GM20431 (cell line): ENCODE data around the gene TNFRSF1A.
"Not testable (repeated sequence)": the region's sequence is repeated elsewhere in the genome, so short reads cannot be mapped to it uniquely, and the experiment has no call there.

Experiments used
- in situ Hi-C: fragments of 300-500 bp; cut with MseI, MboI; formaldehyde crosslinking; loops from one replicate; pipeline ENCODE4 v1.15.0; 2020; ENCODE audit warnings: low sequenced_read_pairs; ENCODE audit not compliant: unreplicated experiment

The TNFRSF1A gene

DNA sequence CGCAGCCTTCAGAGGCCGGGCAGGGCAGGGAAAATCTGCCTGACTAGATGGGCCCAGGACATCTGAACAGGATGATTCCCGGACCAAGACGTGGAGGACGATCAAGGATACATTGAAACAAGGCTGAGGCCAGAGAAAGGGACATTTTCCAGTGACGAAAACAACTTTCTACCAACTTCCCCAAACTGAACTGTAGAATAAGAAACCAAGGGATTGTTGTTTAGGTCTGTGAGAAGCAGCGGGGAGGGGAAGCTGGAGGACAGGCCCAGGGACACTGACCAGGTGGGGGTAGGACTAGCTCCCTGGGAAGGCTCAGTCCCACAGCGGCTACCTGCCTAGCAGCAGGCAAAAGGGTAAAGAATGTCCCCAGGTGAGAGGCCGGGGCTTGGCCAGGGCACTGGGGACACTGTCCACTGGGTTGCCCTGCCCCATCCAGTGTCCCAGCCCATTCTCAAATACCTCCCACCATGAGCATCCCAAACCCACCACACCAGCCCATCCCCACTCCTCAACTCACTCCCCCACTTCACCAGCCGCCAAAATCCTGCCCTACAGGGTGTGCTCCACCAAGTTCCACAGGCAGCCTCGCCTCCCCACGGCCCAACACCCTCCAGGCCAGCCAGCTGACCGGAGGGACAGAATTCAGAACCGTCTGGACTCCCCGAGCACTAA lies 995 bp downstream of the TNFRSF1A start:
- in situ Hi-C loops, result no loop called here

DNA sequence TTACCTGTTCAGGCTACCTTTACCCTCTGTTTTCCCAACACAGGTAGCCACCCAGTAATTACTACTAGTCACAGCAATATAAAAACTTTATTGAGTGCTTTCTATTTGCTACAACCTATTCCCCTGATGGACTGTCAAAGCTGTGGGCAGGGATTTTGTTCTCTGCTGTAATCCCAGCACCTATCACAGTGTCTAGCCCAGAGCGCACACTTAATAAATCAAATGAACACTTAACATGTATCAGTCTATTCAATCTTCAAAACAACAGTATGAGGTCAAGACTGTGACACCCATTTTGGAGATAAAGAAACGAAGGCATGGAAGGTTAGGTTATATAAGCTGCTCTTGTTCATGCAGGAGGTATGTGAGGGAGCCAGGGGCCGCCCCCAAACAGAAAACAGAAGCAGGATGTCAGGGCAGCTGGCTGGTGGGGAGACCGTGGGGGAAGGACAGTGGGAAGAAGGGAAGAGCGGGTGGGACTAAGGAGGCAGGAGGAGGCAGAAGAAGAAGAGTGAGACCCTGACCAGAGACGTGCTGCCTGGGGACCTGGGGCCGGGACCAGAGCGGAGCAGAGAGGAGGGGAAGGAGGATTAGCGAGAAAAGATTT lies 1.7 kb downstream of the TNFRSF1A start:
- in situ Hi-C loops, result no loop called here

DNA sequence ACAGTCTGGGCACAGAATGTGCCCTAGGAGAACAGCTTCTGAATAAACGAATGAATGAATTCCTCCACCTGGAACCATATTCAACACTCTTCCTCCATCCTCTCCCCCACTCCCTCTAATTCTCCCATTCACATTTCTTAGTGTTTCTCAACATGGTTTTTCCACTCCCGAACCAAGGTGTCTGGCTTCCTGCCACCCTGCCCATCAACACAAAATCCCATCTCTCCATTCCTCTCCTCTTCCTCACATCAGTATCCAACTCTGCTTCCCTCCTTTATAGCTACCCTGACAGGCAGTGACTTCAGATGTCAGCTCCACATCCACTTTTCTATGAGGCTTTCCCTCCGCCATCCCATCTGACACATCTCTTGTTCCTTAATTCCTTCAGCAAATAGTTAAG lies 2.9 kb downstream of the TNFRSF1A start:
- in situ Hi-C loops, result no loop called here

DNA sequence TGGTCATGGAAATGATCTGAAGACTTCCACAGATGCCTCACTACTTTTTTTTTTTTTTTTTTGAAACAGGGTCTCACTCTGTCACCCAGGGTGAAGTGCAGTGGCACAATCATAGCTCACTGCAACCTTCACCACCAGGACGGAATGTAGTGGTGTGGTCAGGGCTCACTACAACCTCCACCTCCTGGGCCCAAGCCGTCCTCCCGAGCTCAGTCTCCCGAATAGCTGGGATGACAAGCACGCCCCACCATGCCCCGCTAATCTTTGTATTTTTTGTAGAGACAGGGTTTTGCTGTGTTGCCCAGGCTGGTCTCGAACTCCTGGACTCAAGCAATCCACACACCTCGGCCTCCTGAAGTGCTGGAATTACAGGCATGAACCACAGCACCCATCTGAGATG lies 3.3 kb downstream of the TNFRSF1A start:
- in situ Hi-C loops, result not testable (repeated sequence)

DNA sequence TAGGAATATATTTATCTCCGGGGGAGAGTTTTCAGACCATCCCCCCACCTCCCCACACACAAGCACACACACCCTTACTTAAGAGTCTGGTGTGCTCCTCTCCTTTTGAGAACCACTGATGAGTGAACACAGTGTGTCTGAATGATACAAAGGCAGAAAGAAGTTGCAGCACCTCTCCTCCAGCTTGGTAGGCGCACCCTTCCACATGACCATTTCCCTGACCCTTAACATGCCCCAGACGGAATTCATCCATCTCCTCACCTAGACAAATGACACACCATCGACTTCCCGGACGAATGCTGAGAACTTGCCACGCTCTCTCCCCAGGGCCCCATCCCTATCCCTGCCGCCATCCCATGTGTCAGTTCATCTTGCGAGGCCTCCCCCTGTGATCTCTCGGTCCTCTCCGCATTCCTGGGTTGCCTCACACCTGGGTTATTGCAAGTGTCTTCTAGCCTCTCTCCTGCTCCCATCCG lies 3.9 kb downstream of the TNFRSF1A start:
- in situ Hi-C loops, result no loop called here

DNA sequence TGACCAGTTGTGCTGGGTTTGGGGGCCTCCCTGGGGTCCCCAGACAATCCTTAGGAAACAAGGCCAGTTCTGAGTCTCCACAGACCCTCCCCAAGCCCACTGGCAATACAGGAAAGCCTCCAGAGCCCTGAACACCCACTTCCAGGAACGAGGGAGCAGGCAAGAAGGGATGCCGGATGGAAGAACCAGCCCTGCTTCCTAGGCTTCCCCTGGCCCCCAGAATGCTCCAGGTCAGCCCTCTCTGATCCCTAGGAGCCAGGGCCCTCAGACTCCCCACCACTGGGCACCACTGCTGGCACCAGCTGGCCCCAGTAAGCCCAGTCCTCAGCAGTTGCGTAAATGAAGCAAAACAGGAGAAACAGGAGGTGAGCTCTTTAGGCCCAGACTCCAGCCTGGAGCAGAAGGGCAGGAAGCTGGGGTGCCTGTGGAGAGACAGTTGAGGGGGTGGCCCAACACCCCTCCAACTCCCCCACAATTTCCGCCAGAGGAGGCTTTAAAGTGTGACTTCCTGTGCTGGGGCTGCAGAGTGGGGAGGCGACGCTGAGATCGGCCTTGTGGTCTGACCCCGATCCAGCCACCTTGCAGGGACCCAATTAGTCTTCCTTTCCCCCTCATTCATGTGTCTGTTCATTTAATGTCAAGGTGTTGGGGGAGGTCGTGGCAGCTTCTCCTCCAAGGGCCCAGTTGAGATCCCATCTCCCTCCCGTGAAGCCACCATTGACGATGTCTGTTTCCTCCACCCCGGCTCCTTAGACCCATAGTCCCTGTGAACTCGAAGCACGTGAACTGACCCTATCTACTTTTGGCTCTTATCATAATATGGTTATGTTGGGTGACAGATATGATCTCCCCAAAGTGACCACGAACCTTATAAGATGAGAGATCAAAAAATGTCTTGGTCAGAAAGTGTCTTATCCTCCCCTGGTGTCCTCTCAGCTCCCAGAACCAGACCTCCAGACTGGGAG lies 4.7 kb downstream of the TNFRSF1A start:
- in situ Hi-C loops, result no loop called here

DNA sequence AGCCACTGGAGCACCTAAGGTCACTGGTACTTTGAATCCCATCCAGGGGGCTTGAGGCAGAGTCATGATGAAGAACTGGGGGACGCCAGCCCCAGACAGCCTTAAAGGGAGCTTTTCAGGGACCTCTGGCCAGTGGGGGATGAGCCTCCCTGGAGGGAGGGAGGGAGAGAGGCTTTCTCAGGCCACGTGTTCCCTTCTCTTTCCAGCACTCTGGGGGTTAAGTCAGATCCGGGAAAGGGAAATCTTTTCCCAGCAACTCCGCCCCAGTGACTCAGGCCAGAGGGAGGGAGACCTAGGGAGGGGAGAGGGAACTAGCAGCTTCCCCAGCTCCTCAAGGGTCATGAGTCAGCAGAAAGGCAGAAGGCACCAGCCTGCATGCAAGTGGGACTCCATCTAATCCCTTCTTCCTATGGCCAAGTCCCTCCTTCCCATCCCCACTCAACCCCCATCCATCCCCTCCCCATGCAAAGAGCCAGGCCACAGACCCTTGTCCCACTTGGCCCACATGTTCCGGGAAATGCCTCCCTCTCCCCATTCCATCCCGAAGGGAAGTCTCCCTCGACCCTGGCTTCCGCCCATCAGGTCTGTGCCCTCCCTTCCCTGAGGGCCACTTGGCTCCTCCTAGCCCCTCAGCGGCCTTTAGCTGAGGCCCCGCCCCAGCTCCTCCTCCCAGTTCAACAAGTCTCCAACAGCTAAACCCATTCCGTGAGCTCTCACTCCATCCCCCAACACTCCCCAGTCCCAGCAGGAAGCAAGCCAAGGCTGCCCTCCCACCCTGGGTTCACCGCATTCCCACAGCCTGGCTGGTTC lies 5.6 kb downstream of the TNFRSF1A start:
- in situ Hi-C loops, result no loop called here

DNA sequence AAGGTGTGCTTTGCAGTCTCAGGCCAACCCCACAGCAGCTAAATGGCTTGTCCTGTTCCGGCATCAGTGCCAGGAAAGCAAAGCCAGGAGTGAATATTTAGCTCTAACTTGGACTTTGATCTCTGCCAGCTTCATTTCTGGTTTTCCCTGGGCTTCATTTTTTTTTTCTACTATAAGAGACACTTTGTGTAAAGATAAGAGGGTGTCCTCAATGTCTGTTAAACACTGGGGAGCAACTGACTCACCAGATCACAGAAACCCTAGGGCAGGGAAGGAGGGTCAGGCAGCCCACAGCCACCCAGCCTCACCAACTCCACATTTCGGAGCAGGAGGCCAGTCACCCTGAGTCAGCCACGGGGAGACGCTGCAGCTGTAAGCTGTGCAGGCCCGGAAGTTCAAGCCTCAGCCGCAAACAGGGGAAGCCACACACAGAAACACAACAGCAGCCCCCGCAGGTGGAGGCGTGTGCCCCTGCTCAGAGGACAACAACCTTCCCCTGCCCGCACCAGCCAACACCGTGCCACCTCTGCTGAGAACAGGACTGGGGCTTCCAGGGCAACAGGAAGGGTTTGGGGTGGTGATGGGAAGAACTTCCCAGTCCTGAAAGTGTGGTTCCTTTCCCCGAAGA lies 6.3 kb downstream of the TNFRSF1A start:
- in situ Hi-C loops, result no loop called here

DNA sequence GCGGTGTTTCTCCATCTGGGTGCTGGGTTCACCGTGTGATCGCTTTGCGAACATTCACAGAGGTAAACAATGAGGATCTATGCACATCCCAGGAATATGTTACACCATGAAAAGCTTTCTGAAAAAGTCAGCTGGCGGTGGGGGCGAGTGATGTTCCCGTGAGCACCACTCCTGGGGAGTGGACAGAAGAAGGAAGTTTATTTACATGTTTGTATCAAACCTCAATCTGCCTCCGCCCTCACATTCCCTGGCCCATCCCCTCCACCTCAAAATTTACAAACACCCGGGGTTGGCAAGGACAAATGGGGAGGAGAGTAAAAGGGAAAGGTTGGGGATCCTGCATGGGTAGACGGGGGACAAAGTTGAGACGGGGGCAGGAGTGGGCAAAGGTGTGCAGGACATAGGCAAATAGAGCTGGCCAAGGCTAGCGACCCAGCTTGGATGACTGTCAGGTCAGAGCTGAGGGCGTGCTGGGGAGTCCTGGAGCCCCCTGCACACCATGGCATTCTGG lies 6.9 kb downstream of the TNFRSF1A start:
- in situ Hi-C loops, result no loop called here

DNA sequence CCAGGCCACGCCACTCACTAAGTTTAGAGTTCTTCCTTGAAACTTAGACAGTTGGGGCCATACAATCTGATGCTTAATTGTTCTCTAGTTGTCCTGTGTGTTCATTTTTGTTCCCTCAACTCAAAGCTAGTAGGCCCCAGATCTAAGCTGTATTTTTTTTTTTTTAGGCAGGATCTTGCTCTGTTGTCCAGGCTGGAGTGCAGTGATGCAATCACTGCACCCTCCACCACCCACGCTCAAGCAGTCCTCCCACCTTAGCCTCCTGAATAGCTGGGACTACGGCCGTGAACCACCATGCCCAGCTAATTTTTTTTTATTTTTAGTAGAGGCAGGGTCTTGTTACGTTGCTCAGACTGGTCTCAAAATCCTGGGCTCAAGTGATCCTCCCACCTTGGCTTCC lies 7.5 kb downstream of the TNFRSF1A start:
- in situ Hi-C loops, result no loop called here

DNA sequence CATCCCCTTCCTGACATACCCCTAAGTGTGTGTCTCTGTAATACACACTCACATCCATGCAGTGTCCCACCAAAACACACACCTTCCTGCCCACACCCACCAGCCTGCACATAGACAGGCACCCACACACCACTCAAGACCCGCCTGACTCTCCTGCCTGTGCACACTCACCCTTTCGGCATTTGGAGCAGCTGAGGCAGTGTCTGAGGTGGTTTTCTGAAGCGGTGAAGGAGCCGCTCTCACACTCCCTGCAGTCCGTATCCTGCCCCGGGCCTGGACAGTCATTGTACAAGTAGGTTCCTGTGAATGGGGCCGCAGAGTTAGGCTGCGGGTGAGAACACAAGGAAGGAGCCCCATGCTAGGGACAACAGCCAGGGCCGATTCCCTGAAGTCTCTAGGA lies 8.3 kb downstream of the TNFRSF1A start:
- in situ Hi-C loops, result no loop called here

DNA sequence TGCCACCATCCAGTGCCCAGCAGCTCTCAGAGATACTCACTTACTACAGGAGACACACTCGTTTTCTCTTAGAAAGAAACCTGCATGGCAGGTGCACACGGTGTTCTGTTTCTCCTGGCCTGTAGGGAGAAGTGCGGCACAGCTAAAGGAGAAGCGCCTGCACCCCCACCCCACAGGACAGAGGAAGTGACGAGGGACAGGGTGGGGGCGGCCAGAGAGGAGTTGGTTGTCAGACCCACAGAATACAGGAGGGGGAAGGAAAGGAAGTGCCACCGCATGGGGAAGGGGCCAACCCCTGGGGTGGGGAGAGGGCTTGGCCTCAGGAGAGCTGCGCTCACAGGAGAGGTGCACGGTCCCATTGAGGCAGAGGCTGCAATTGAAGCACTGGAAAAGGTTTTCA lies 8.8 kb downstream of the TNFRSF1A start:
- in situ Hi-C loops, result no loop called here

DNA sequence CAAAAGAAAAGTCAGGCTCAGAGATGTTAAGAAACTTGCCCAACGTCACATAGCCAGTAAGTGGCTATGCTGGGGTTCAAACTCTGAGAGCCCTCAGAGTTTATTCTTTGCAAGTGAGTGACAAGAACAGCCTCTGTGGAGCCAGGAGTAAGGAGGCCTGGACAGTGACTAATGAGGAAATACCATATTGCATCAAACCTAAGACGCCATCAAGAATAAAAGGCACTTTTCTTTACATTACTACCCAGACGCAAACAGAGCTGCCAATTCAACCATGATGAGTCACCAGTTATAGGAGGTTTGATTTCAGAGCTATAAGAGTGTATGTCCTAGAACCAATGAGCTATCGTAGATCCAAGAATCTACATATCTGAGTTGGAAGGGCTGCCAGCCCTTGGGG lies 9.4 kb downstream of the TNFRSF1A start:
- in situ Hi-C loops, result no loop called here

DNA sequence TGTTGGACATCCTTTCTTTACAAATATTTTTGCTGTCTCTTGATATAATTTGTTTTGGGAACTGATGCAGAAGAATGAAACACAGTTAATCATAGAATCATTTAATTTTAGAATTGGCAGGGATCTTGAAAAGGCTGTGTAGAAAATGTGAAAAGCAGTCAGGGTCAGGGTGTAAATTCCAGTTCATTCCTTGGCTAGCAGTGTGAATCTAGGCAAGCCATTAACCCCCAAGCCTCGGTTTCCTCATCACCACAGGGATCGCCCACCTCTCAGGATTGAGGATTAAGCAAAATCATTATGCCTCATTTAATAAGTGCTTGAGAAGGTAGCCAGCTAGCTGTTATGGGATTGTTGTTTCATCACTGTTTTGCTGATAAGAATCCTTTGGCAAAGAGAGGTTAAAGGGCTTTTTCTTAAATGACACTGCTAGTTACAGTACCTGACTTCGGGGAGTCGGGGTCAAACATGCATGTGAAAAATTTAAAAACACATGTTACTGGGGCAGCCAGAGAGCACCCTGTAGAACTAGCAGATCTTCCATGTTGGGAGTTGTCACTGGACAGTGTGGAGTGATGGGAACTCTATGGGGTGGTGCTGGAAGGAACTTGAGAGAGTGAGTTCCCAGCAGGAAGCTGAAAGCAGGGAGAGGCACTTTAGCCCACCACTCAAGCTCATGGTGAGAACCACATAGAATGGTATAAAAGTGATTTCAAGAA lies 10.7 kb downstream of the TNFRSF1A start:
- in situ Hi-C loops, result no loop called here

DNA sequence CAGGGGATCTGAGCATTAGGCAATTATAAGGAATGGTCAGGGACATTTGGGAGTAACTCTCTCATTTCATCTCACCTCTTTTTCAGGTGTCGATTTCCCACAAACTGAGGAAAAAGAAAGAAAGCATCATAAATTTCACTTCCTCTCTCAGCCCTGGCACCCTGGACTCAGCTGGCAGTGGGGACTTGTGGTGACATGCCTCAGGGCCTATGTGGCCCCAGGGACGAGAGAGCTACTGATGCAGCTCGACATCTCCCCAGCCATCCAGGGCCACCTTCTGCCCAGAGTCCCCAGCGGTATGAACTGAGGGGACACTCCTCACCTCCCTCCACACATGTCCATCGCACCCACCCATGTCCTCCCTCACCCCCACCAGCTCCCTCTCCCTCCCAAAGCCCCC lies 11.7 kb downstream of the TNFRSF1A start:
- in situ Hi-C loops, result no loop called here

DNA sequence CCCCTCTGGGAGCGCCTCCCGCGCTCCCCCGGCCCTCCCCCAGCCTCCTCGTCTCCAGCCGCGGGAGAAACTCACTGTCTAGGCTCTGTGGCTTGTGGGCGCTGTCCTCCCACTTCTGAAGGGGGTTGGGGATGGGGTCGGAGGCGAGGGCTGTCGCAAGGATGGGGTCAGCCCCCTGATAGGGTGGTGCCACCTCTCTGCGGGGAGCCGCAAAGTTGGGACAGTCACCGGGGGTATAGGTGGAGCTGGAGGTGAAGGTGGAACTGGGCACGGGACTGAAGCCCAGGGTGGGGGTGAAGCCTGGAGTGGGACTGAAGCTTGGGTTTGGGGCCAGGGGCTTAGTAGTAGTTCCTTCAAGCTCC lies 12.2 kb downstream of the TNFRSF1A start:
- in situ Hi-C loops, result no loop called here

DNA sequence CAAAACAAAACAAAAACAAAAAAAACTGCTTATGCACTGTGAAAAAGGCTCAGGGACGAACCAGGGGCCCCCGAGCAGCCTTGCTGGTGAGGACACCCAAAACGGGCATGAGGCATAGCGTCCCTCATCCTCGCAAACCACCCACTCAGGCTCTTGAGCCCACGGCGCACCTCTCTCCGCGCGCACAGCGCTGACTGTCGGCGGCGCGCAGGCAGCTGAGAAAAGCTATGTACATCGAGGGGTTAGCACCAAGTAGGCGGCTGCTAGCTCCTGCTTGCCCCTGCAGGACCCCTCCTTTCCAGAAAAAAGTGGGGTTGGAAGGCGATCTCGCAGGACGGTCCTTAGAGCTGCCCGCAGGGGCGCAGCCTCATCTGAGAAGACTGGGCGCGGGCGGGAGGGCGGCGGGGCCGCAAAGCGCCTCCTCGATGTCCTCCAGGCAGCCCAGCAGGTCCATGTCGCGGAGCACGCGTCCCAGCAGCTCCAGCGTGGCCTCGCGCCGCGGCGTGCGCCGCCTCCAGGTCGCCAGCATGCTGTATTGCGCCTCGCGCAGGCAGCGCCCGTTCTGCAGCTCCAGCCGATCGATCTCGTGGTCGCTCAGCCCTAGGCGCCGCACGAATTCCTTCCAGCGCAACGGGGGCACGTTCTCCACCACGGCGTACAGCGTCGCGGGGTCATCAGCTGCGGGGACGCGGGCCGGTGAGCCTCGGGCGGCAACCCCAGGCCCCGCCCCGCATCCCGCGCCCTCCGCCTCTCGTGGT lies 12.8 kb downstream of the TNFRSF1A start:
- in situ Hi-C loops, result no loop called here

DNA sequence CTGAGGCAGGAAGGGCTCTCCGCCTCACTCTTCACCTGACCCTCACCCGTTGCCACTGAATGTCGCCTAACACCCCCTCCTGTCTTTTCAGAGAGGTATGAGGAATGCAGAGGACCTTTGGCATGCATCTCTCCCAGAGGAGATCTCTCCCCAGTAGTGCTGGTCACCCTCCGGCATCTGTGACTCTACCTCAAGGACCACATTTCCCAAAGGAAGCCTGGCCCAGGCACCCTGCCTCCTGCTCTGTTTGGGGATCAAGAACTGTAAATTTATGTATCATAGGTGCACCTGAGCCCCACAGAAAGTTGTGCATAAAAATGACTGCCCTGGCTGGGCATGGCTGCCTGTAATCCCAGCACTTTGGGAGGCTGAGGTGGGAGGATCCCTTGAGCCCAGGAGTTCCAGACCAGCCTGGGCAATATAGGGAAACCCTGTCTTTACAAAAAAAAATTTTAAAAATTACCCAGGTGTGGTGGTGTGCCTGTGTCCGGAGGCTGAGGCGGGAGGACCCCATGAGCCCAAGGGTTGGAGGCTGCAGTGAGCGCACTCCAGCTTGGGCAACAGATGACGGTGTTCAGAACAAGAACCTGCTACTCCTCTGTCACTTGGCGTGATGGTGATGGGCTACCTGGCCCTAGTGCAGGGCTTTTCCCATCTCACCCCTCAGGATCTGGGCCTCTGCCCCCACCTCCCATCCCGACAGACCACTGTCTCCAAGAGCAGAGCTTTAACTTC lies 13.7 kb downstream of the TNFRSF1A start:
- in situ Hi-C loops, result no loop called here
